Keratinocyte (primary cell): ENCODE results near the gene NAA25. TPM values are rescaled to one million over a fixed set of nuclear protein-coding genes. Genes with fewer than 3 reads are reported as not detected.

Experiments
- DNase-seq: peaks from one replicate; pipeline ENCODE4 v3.0.0-alpha.2; 2011; ENCODE audit warnings: low read depth, missing footprints, low spot score
- FAIRE-seq: peaks from 2 replicates; lab custom pipeline; 2011; peaks lifted over from hg19 to GRCh38; lab: Jason Lieb, UNC
- H2AFZ ChIP-seq: 2 replicates; pipeline ENCODE4 v1.6.0; 2012; ENCODE audit warnings: low read length, control low read depth, inconsistent platforms; ENCODE audit not compliant: control insufficient read depth
- H3K27ac ChIP-seq: 2 replicates; pipeline ENCODE4 v1.5.1; 2011; ENCODE audit warnings: low read length; ENCODE audit not compliant: control insufficient read depth, insufficient read depth
- H3K27me3 ChIP-seq: 3 replicates; pipeline ENCODE4 v1.6.0; 2011; ENCODE audit warnings: low read length; ENCODE audit not compliant: control insufficient read depth, insufficient read depth; ENCODE audit errors: extremely low read depth
- H3K36me3 ChIP-seq, 2 experiments: 2 replicates in 1 of 2; 3 replicates in 1 of 2; pipeline ENCODE4 v1.5.1; 2011; ENCODE audit warnings: low read length in 2 of 2, mild to moderate bottlenecking in 1 of 2; ENCODE audit not compliant: control insufficient read depth in 2 of 2, insufficient read depth in 2 of 2; ENCODE audit errors: extremely low read depth in 1 of 2
- H3K4me1 ChIP-seq: 3 replicates; pipeline ENCODE4 v1.5.1; 2011; ENCODE audit warnings: low read length; ENCODE audit not compliant: control insufficient read depth, insufficient read depth; ENCODE audit errors: extremely low read depth
- H3K4me2 ChIP-seq: 3 replicates; pipeline ENCODE4 v1.6.0; 2011; ENCODE audit warnings: low read depth, low read length; ENCODE audit not compliant: control insufficient read depth, insufficient read depth; ENCODE audit errors: extremely low read depth
- H3K4me3 ChIP-seq, 3 experiments: fragments of 200-600 bp in 1 of 3; sonication (generic) in 1 of 3; 2 replicates in 2 of 3; 3 replicates in 1 of 3; pipeline ENCODE4 v1.5.1; 2011 to 2016; ENCODE audit warnings: low read length in 3 of 3, mild to moderate bottlenecking in 3 of 3, control low read depth in 2 of 3, inconsistent platforms in 1 of 3, low read depth in 1 of 3, mixed read lengths in 1 of 3, mixed run types in 1 of 3, moderate library complexity in 1 of 3; ENCODE audit not compliant: control insufficient read depth in 2 of 3, insufficient read depth in 2 of 3; ENCODE audit errors: extremely low read depth in 1 of 3
- H3K79me2 ChIP-seq: 2 replicates; pipeline ENCODE4 v1.6.0; 2012; ENCODE audit warnings: low read length; ENCODE audit not compliant: control insufficient read depth, insufficient read depth
- H3K9ac ChIP-seq: 3 replicates; pipeline ENCODE4 v1.6.0; 2011; ENCODE audit warnings: low read length; ENCODE audit not compliant: control insufficient read depth, insufficient read depth; ENCODE audit errors: extremely low read depth
- H3K9me1 ChIP-seq: 3 replicates; pipeline ENCODE4 v1.6.0; 2011; ENCODE audit warnings: low read length; ENCODE audit not compliant: control insufficient read depth, insufficient read depth; ENCODE audit errors: extremely low read depth
- H3K9me3 ChIP-seq: 2 replicates; pipeline ENCODE4 v1.5.1; 2012; ENCODE audit warnings: low read depth, low read length; ENCODE audit not compliant: control insufficient read depth
- H4K20me1 ChIP-seq: 3 replicates; pipeline ENCODE4 v1.6.0; 2011; ENCODE audit warnings: low read length; ENCODE audit not compliant: control insufficient read depth, insufficient read depth; ENCODE audit errors: extremely low read depth
- EZH2 ChIP-seq: IDR thresholded peaks from one replicate; pipeline ENCODE4 v1.6.1; 2012; ENCODE audit warnings: inconsistent platforms, mild to moderate bottlenecking, low read length, moderate library complexity
- dilution Hi-C: fragments of 300-500 bp; cut with MboI; formaldehyde crosslinking; loops from one replicate; pipeline ENCODE4 v1.7.0; 2020; ENCODE audit warnings: low sequenced_read_pairs; ENCODE audit not compliant: extremely low pct_ligation_motif_present
- polyA plus RNA-seq, 5 experiments: library from polyadenylated mRNA; depleted of rRNA in 3 of 5; stranded (reverse) in 3 of 5; stranded (forward) in 1 of 5; unstranded in 1 of 5; fragments of >200 nt; gene quantifications; 1 replicate in 1 of 5; 2 replicates in 3 of 5; 3 replicates in 1 of 5; pipeline versions ENCODE4 v1.2.1 to v1.2.3, GENCODE V29; 2011 to 2012; ENCODE audit warnings: missing spikeins in 2 of 5, low read depth in 1 of 5, low replicate concordance in 1 of 5
- TF ChIP-seq, protein P1 (sequence below), 3 experiments: IDR thresholded peaks in 1 of 3; conservative IDR thresholded peaks in 1 of 3; optimal IDR thresholded peaks in 1 of 3; 2 replicates in 2 of 3; 3 replicates in 1 of 3; pipeline versions ENCODE3 to v1.5.1; 2011; ENCODE audit warnings: low read length in 3 of 3, mild to moderate bottlenecking in 3 of 3, moderate library complexity in 2 of 3, control low read depth in 1 of 3, inconsistent platforms in 1 of 3; ENCODE audit not compliant: insufficient read depth in 2 of 3; ENCODE audit errors: extremely low read depth in 1 of 3

NAA25 gene
- polyA plus RNA-seq, 1 donor (not counting 4 experiments of a cell fraction or from before 2014, with no cell fraction given) = 26.1 TPM

DNA sequence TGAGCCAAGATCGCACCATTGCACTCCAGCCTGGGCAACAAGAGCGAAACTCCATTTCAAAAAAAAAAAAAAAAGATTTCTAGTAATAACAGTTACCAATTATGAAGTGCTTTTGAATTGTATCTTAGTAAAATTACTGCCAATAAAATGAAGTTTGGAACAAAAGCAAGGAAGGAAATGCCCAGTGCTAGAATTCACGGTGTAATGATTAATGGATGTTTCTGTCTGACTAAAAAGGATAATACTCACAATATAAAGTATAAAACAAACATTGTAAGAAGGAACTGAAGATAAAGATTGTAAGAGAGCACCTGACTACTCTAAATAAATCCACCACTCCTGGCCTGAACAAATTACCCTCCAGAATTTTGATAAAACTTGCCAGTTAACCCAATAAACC lies 99.7 kb downstream of the NAA25 start:
- Histone ChIP-seq H3K27me3 (no peaks in the 10 kb centered on the region), H3K79me2 (peaks cover 12% of the 10 kb centered on the region), H4K20me1 (no peaks in the 10 kb centered on the region), H3K4me1 (peaks cover 21% of the 10 kb centered on the region), H2AFZ (no peak overlapping the region), H3K9me1 (peaks cover 4% of the 10 kb centered on the region), H3K9me3 (no peaks in the 10 kb centered on the region), H3K4me2 (no peak overlapping the region), H3K36me3 (no peaks in the 10 kb centered on the region), H3K27ac (no peak overlapping the region), H3K9ac (no peak overlapping the region), H3K4me3 (no peak overlapping the region)
- FAIRE-seq = no peak
- no peak for TF ChIP-seq EZH2
- TF ChIP-seq, protein P1, sequence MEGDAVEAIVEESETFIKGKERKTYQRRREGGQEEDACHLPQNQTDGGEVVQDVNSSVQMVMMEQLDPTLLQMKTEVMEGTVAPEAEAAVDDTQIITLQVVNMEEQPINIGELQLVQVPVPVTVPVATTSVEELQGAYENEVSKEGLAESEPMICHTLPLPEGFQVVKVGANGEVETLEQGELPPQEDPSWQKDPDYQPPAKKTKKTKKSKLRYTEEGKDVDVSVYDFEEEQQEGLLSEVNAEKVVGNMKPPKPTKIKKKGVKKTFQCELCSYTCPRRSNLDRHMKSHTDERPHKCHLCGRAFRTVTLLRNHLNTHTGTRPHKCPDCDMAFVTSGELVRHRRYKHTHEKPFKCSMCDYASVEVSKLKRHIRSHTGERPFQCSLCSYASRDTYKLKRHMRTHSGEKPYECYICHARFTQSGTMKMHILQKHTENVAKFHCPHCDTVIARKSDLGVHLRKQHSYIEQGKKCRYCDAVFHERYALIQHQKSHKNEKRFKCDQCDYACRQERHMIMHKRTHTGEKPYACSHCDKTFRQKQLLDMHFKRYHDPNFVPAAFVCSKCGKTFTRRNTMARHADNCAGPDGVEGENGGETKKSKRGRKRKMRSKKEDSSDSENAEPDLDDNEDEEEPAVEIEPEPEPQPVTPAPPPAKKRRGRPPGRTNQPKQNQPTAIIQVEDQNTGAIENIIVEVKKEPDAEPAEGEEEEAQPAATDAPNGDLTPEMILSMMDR (optimal IDR thresholded peaks at IDR 0.05 in 1 of 3, IDR thresholded peaks at IDR 0.05 in 1 of 3, conservative IDR thresholded peaks at IDR 0.05 in 1 of 3; ENCODE audit: extremely low read depth in 1 of 3, insufficient read depth in 2 of 3, low read length in 3 of 3) = no peak
- no peak for DNase-seq
- dilution Hi-C loops = no loop called here

DNA sequence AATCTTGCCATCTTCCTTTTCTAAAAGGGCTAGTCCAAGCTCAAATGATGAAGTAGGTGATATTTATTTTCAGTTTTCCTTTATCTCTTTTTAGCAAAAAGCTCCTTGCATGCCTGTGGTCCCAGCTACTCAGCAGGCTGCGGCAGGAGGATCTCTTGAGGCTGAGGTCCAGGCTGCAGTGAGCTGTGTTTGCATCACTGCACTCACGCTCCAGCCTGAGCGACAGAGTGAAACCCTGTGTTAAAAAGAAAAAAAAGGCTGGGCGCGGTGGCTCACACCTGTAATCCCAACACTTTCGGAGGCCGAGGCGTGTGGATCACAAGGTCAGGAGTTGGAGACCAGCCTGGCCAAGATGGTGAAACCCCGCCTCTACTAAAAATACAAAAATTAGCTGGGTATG lies 100.6 kb downstream of the NAA25 start:
- no peak for FAIRE-seq
- H3K4me1 ChIP-seq = peaks cover 21% of the 10 kb centered on the region
- peaks cover 4% of the 10 kb centered on the region for H3K9me1 ChIP-seq
- H3K9ac ChIP-seq = no peak overlapping the region
- no peak overlapping the region for H3K4me2 ChIP-seq
- no peaks in the 10 kb centered on the region for H3K27me3 ChIP-seq
- dilution Hi-C loops = no loop called here
- no peak overlapping the region for H3K4me3 ChIP-seq
- no peaks in the 10 kb centered on the region for H3K9me3 ChIP-seq
- TF ChIP-seq, protein P1 (optimal IDR thresholded peaks at IDR 0.05 in 1 of 3, IDR thresholded peaks at IDR 0.05 in 1 of 3, conservative IDR thresholded peaks at IDR 0.05 in 1 of 3; ENCODE audit: extremely low read depth in 1 of 3, insufficient read depth in 2 of 3, low read length in 3 of 3) = no peak
- no peaks in the 10 kb centered on the region for H4K20me1 ChIP-seq
- DNase-seq = no peak
- no peak overlapping the region for H2AFZ ChIP-seq
- H3K36me3 ChIP-seq = no peaks in the 10 kb centered on the region
- no peak overlapping the region for H3K27ac ChIP-seq
- H3K79me2 ChIP-seq = peaks cover 9% of the 10 kb centered on the region
